ENCODE measurements around the gene AGAP9. TPM values are rescaled to one million over a fixed set of nuclear protein-coding genes. Genes with fewer than 3 reads are reported as not detected.
A peak's percentile ranks its signal among the peaks of the same experiment; 100 is the strongest.
"Not testable (repeated sequence)": the region's sequence is repeated elsewhere in the genome, so short reads cannot be mapped to it uniquely, and the experiment has no call there.

AGAP9 gene
- total RNA-seq: 10 to 100 TPM in 1 of 3 donors, 1 to 10 TPM in 2; 4.6 to 11.1 (median 8.7) TPM
- 7.5 TPM for total RNA-seq (2013)

DNA sequence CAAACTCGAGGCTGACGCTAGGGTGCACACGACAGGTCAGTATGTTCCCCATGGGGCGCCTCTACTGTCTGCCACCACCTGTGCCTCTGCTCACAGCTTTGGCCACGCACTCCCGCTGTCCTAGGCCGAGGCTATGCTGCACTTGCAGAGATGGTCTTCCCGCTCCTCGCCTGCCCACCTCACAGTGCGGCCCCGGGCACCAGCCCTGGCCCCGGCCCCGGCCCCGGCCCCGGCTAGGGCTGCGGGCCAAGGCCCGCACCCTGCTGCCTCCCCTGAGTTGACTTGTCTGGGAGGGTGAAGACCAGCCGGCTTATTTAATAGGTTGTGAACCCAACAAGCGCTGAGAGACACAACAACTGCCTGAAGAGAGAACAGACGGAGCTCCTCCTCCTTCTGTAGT lies at the start of gene AGAP9:
AGAP9 (minus strand) TSS at position 164 of the 400 bp plus-strand sequence; CDS start at position 52, 112 bp downstream.
- intact Hi-C loops (cut with micrococcal nuclease); H3K27me3 Mint-ChIP-seq (ENCODE audit: low read depth in 2 of 2); ATAC-seq; H3K27ac Mint-ChIP-seq; H3K9me3 Mint-ChIP-seq; DNase-seq; H3K27me3 ChIP-seq (ENCODE audit: control insufficient read depth, insufficient read depth, low read length); H3K9me3 ChIP-seq (ENCODE audit: control insufficient read depth, insufficient read depth, low read length); H3K4me3 ChIP-seq (ENCODE audit: low read length); H3K36me3 ChIP-seq (ENCODE audit: control insufficient read depth, insufficient read depth, low read length); H3K4me1 Mint-ChIP-seq; H3K4me1 ChIP-seq (ENCODE audit: control insufficient read depth, insufficient read depth, low read length); H3K27ac ChIP-seq (ENCODE audit: low read length); H3K4me3 Mint-ChIP-seq; H3K36me3 Mint-ChIP-seq: not testable (repeated sequence)
- no CpG with 5 or more reads among the region's 20 CpGs for WGBS (ENCODE audit: insufficient coverage)

- H3K4me1 Mint-ChIP-seq; H3K4me3 ChIP-seq (ENCODE audit: low read length); H3K27me3 ChIP-seq (ENCODE audit: control insufficient read depth, insufficient read depth, low read length); ATAC-seq; intact Hi-C loops (cut with micrococcal nuclease); H3K36me3 ChIP-seq (ENCODE audit: control insufficient read depth, insufficient read depth, low read length); H3K27me3 Mint-ChIP-seq (ENCODE audit: low read depth in 2 of 2); H3K9me3 ChIP-seq (ENCODE audit: control insufficient read depth, insufficient read depth, low read length); H3K4me3 Mint-ChIP-seq; DNase-seq; H3K27ac Mint-ChIP-seq; H3K4me1 ChIP-seq (ENCODE audit: control insufficient read depth, insufficient read depth, low read length); H3K36me3 Mint-ChIP-seq; H3K9me3 Mint-ChIP-seq; H3K27ac ChIP-seq (ENCODE audit: low read length): not testable (repeated sequence)
- WGBS (ENCODE audit: insufficient coverage): no CpG with 5 or more reads among the region's 9 CpGs
Measured at GRCh38 chr10:47571138-47571912, 47.9 kb upstream of the AGAP9 start.

DNA sequence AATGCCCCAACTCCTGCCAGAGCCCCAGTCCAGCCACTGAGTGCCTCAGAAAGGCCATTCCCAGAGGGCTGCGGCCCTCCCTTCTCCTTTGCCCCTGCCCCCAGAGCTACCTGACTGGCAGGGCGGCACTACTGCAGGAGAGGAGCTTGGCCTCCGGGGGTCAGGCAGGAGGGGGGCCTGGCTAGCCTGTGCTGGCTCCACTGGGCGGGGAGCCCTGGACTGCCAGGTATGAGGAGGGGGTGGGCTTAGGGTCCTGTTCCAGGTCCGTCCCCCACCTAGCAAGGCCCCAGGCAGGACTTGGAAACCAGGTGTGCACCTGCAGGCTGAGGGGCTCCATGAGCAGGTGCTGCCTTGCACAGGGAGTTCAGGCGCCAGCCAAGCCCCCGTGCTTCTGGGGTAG lies 43.3 kb upstream of the AGAP9 start:
- H3K4me1 Mint-ChIP-seq; ATAC-seq; H3K9me3 ChIP-seq (ENCODE audit: control insufficient read depth, insufficient read depth, low read length); H3K36me3 Mint-ChIP-seq; H3K27ac Mint-ChIP-seq; H3K4me3 ChIP-seq (ENCODE audit: low read length); H3K27ac ChIP-seq (ENCODE audit: low read length); H3K36me3 ChIP-seq (ENCODE audit: control insufficient read depth, insufficient read depth, low read length); H3K27me3 Mint-ChIP-seq (ENCODE audit: low read depth in 2 of 2); DNase-seq; H3K4me1 ChIP-seq (ENCODE audit: control insufficient read depth, insufficient read depth, low read length); intact Hi-C loops (cut with micrococcal nuclease); H3K9me3 Mint-ChIP-seq; H3K27me3 ChIP-seq (ENCODE audit: control insufficient read depth, insufficient read depth, low read length); H3K4me3 Mint-ChIP-seq: not testable (repeated sequence)
- no CpG with 5 or more reads among the region's 7 CpGs for WGBS (ENCODE audit: insufficient coverage)

GRCh38 chr10:47566108-47566699 lies 42.8 kb upstream of the AGAP9 start:
- H3K4me3 Mint-ChIP-seq; intact Hi-C loops (cut with micrococcal nuclease); H3K36me3 Mint-ChIP-seq; ATAC-seq; DNase-seq; H3K4me3 ChIP-seq (ENCODE audit: low read length); H3K4me1 ChIP-seq (ENCODE audit: control insufficient read depth, insufficient read depth, low read length); H3K4me1 Mint-ChIP-seq; H3K27me3 Mint-ChIP-seq (ENCODE audit: low read depth in 2 of 2); H3K9me3 ChIP-seq (ENCODE audit: control insufficient read depth, insufficient read depth, low read length); H3K27me3 ChIP-seq (ENCODE audit: control insufficient read depth, insufficient read depth, low read length); H3K27ac Mint-ChIP-seq; H3K36me3 ChIP-seq (ENCODE audit: control insufficient read depth, insufficient read depth, low read length); H3K27ac ChIP-seq (ENCODE audit: low read length); H3K9me3 Mint-ChIP-seq: not testable (repeated sequence)
- 62% methylated on average over 8 of the region's 18 CpGs for WGBS (ENCODE audit: insufficient coverage)

GRCh38 chr10:47565517-47565920 lies 42.1 kb upstream of the AGAP9 start:
- intact Hi-C loops (cut with micrococcal nuclease); H3K4me1 ChIP-seq (ENCODE audit: control insufficient read depth, insufficient read depth, low read length); H3K4me3 ChIP-seq (ENCODE audit: low read length); H3K4me1 Mint-ChIP-seq; DNase-seq; H3K9me3 Mint-ChIP-seq; H3K27ac ChIP-seq (ENCODE audit: low read length); H3K9me3 ChIP-seq (ENCODE audit: control insufficient read depth, insufficient read depth, low read length); H3K27me3 Mint-ChIP-seq (ENCODE audit: low read depth in 2 of 2); H3K4me3 Mint-ChIP-seq; H3K27me3 ChIP-seq (ENCODE audit: control insufficient read depth, insufficient read depth, low read length); ATAC-seq; H3K36me3 Mint-ChIP-seq; H3K36me3 ChIP-seq (ENCODE audit: control insufficient read depth, insufficient read depth, low read length); H3K27ac Mint-ChIP-seq: not testable (repeated sequence)
- 86% methylated on average over 45 of the region's 47 CpGs for WGBS (ENCODE audit: insufficient coverage)

- H3K27ac Mint-ChIP-seq; H3K27me3 Mint-ChIP-seq (ENCODE audit: low read depth in 2 of 2); H3K4me3 ChIP-seq (ENCODE audit: low read length); H3K4me1 ChIP-seq (ENCODE audit: control insufficient read depth, insufficient read depth, low read length); H3K4me3 Mint-ChIP-seq; intact Hi-C loops (cut with micrococcal nuclease); H3K27ac ChIP-seq (ENCODE audit: low read length); H3K36me3 Mint-ChIP-seq; H3K27me3 ChIP-seq (ENCODE audit: control insufficient read depth, insufficient read depth, low read length); H3K36me3 ChIP-seq (ENCODE audit: control insufficient read depth, insufficient read depth, low read length); H3K4me1 Mint-ChIP-seq; DNase-seq; H3K9me3 ChIP-seq (ENCODE audit: control insufficient read depth, insufficient read depth, low read length); H3K9me3 Mint-ChIP-seq; ATAC-seq: not testable (repeated sequence)
- 95% methylated on average over 11 of the region's 27 CpGs for WGBS (ENCODE audit: insufficient coverage)
Measured at GRCh38 chr10:47564953-47565352, 41.5 kb upstream of the AGAP9 start.

DNA sequence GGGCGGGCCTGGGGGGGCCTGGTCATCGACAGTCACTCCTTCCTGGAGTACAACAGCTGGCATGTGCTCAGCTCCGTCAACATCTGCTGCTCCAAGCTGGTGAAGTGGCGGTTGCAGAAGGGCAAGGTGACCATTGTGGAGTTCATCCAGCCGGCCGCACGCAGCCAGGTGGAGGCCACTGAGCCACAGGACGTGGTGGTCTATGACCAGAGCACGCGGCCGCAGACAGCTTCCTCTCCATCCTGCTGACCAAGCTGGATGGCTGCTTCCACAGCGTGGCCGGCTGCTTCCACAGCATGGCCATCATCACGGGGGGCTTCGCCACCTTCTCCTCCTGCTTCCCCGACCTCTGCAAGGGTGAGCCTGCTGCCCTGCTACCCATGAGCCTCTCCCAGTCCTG lies 40.9 kb upstream of the AGAP9 start:
- H3K27me3 ChIP-seq (ENCODE audit: control insufficient read depth, insufficient read depth, low read length); H3K4me1 ChIP-seq (ENCODE audit: control insufficient read depth, insufficient read depth, low read length); H3K9me3 Mint-ChIP-seq; H3K36me3 ChIP-seq (ENCODE audit: control insufficient read depth, insufficient read depth, low read length); H3K4me1 Mint-ChIP-seq; intact Hi-C loops (cut with micrococcal nuclease); H3K9me3 ChIP-seq (ENCODE audit: control insufficient read depth, insufficient read depth, low read length); ATAC-seq; H3K4me3 Mint-ChIP-seq; H3K27me3 Mint-ChIP-seq (ENCODE audit: low read depth in 2 of 2); DNase-seq; H3K27ac Mint-ChIP-seq; H3K4me3 ChIP-seq (ENCODE audit: low read length); H3K27ac ChIP-seq (ENCODE audit: low read length); H3K36me3 Mint-ChIP-seq: not testable (repeated sequence)
- 99% methylated on average over 10 of the region's 16 CpGs for WGBS (ENCODE audit: insufficient coverage)

DNA sequence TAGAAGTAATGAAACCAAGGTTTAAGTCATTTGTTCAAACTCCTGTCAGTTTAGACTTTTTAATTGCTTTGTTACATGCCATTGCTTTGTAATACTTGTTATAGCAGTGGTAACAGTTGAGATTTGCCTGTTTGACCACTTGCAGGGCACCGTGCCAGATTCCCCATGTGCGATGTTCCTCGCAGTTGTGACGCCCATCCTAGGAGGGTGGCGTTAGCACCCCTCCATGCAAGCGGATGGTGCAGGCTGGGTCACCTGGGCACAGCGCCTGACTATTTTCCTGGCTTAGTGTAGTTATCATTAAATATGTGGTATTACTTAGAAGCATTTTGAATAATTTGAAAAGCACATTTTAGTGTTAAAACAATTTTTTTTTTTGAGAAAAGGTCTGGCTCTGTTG lies 37.0 kb upstream of the AGAP9 start:
- H3K36me3 Mint-ChIP-seq; H3K9me3 ChIP-seq (ENCODE audit: control insufficient read depth, insufficient read depth, low read length); H3K36me3 ChIP-seq (ENCODE audit: control insufficient read depth, insufficient read depth, low read length); H3K27me3 Mint-ChIP-seq (ENCODE audit: low read depth in 2 of 2); H3K4me3 Mint-ChIP-seq; intact Hi-C loops (cut with micrococcal nuclease); H3K9me3 Mint-ChIP-seq; H3K27ac Mint-ChIP-seq; H3K4me1 ChIP-seq (ENCODE audit: control insufficient read depth, insufficient read depth, low read length); H3K4me1 Mint-ChIP-seq; H3K27me3 ChIP-seq (ENCODE audit: control insufficient read depth, insufficient read depth, low read length); H3K4me3 ChIP-seq (ENCODE audit: low read length); DNase-seq; H3K27ac ChIP-seq (ENCODE audit: low read length): not testable (repeated sequence)
- peak in 1 of 3 donors; percentile 42 for ATAC-seq
- WGBS (ENCODE audit: insufficient coverage): 81% methylated on average over 6 of the region's 7 CpGs

All from natural killer cell (primary cell).